Measurements from ENCODE around the gene PRKACA.

GRCh38 chr19:14088634-14089411, 28.7 kb downstream of the PRKACA start:
- TF ChIP-seq CTCF (IDR thresholded peaks at IDR 0.05) (no peak), POLR2A (IDR thresholded peaks at IDR 0.05) (no peak)
